ENCODE measurements around the gene CCDC192.

Gene CCDC192

GRCh38 chr5:127851964-127852363 is 148.8 kb downstream of the CCDC192 start:
- Histone ChIP-seq H3K4me3 (ENCODE audit: low read depth, low read length) (no peak overlapping the region), H3K4me1 (ENCODE audit: control insufficient read depth, insufficient read depth, low read length) (peaks cover 10% of the 10 kb centered on the region), H3K9me3 (ENCODE audit: control insufficient read depth, insufficient read depth, low read depth, low read length) (no peaks in the 10 kb centered on the region), H3K27ac (ENCODE audit: extremely low read depth, low read depth, low read length) (no peak overlapping the region), H3K36me3 (ENCODE audit: control insufficient read depth in 2 of 2, insufficient read depth in 1 of 2, low read length in 2 of 2) (no peaks in the 10 kb centered on the region)
- no peak for TF ChIP-seq GLIS1 (tag by site-specific recombination; IDR thresholded peaks at IDR 0.05)
- no peak for TF ChIP-seq ZNF747 (tag by site-specific recombination; IDR thresholded peaks at IDR 0.05)
- TF ChIP-seq ZNF549 (tag by site-specific recombination; IDR thresholded peaks at IDR 0.05) = no peak
- POLR2A ChIA-PET = no interaction called here
- CTCF ChIA-PET = no interaction called here

DNA sequence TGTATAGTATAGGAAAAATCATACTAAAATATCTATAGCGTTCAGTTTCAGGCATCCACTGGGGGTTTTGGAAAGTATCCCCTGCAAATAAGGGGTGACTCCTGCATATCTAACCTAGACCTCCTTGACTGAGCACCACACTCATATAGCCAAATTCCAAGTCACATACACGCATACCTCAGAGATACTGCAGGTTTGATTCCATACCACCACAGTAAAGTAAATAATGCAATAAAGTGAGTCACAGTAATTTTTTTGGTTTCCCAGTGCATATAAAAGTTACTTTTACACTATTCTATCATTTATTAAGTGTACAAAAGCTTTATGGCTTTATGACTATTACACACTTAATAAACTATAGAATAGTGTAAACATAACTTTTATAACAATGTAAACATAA is 151.3 kb downstream of the CCDC192 start:
- H3K4me3 ChIP-seq (ENCODE audit: low read depth, low read length) = no peak overlapping the region
- ChIA-PET CTCF (no interaction called here), POLR2A (no interaction called here)

DNA sequence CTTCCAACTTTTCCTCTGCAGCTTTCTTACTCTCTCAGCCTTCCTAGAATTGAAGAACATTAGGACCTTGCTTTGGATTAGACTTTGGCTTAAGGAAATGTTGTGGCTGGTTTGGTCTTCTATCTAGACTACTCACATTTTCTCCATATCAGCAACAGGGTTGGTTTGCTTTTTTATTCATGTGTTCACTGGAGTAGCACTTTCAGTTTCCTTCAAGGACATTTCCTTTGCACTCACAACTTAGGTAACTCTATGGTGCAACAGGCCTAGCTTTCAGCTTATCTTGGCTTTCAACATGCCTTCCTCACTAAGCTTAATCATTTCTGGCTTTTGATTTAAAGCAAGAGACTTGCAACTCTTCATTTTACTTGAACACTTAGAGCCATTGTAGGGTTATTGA is 153.1 kb downstream of the CCDC192 start:
- Histone ChIP-seq H3K36me3 (ENCODE audit: control insufficient read depth in 2 of 2, insufficient read depth in 1 of 2, low read length in 2 of 2) (no peaks in the 10 kb centered on the region), H3K27ac (ENCODE audit: extremely low read depth, low read depth, low read length) (no peak overlapping the region), H3K4me3 (ENCODE audit: low read depth, low read length) (no peak overlapping the region), H3K4me1 (ENCODE audit: control insufficient read depth, insufficient read depth, low read length) (no peaks in the 10 kb centered on the region; the same call in 1 of the 2 replicates), H3K9me3 (ENCODE audit: control insufficient read depth, insufficient read depth, low read depth, low read length) (no peaks in the 10 kb centered on the region; the same call in 1 of the 2 replicates)
- CTCF ChIA-PET = no interaction called here
- POLR2A ChIA-PET = no interaction called here
- TF ChIP-seq, protein P1, sequence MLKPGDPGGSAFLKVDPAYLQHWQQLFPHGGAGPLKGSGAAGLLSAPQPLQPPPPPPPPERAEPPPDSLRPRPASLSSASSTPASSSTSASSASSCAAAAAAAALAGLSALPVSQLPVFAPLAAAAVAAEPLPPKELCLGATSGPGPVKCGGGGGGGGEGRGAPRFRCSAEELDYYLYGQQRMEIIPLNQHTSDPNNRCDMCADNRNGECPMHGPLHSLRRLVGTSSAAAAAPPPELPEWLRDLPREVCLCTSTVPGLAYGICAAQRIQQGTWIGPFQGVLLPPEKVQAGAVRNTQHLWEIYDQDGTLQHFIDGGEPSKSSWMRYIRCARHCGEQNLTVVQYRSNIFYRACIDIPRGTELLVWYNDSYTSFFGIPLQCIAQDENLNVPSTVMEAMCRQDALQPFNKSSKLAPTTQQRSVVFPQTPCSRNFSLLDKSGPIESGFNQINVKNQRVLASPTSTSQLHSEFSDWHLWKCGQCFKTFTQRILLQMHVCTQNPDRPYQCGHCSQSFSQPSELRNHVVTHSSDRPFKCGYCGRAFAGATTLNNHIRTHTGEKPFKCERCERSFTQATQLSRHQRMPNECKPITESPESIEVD (tag by site-specific recombination; IDR thresholded peaks at IDR 0.05) = no peak
- no peak for TF ChIP-seq ZNF248 (tag by site-specific recombination; IDR thresholded peaks at IDR 0.05)
- no peak for TF ChIP-seq HOXC10 (CRISPR knock-in tag; IDR thresholded peaks at IDR 0.05)
- no peak for TF ChIP-seq ZBTB49 (tag by site-specific recombination; IDR thresholded peaks at IDR 0.05; ENCODE audit: low read depth)
- TF ChIP-seq ZNF426 (tag by site-specific recombination; IDR thresholded peaks at IDR 0.05) = no peak
- no peak for TF ChIP-seq ZNF76 (tag by site-specific recombination; IDR thresholded peaks at IDR 0.05; ENCODE audit: borderline replicate concordance, low read depth)
- no peak for TF ChIP-seq ZNF132 (tag by site-specific recombination; IDR thresholded peaks at IDR 0.05; ENCODE audit: borderline replicate concordance)
- no peak for TF ChIP-seq BCL11B (tag by site-specific recombination; IDR thresholded peaks at IDR 0.05; ENCODE audit: low read depth)
- TF ChIP-seq, protein P2, sequence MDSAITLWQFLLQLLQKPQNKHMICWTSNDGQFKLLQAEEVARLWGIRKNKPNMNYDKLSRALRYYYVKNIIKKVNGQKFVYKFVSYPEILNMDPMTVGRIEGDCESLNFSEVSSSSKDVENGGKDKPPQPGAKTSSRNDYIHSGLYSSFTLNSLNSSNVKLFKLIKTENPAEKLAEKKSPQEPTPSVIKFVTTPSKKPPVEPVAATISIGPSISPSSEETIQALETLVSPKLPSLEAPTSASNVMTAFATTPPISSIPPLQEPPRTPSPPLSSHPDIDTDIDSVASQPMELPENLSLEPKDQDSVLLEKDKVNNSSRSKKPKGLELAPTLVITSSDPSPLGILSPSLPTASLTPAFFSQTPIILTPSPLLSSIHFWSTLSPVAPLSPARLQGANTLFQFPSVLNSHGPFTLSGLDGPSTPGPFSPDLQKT (IDR thresholded peaks at IDR 0.05; ENCODE audit: borderline replicate concordance, low read depth, low read length) = no peak
- TF ChIP-seq ZNF654 (tag by site-specific recombination; IDR thresholded peaks at IDR 0.05; ENCODE audit: low read depth) = no peak
- TF ChIP-seq ZNF302 (tag by site-specific recombination; IDR thresholded peaks at IDR 0.05; ENCODE audit: low read depth) = no peak
- TF ChIP-seq ZNF670 (tag by site-specific recombination; IDR thresholded peaks at IDR 0.05; ENCODE audit: low read depth) = no peak

More for the DNA sequence above, 151.3 kb downstream of the CCDC192 start:
- H3K27ac ChIP-seq (ENCODE audit: extremely low read depth, low read depth, low read length) = no peak overlapping the region
- no peak for TF ChIP-seq ZNF529 (tag by site-specific recombination; IDR thresholded peaks at IDR 0.05; ENCODE audit: insufficient replicate concordance)
- TF ChIP-seq ZFP41 (tag by site-specific recombination; IDR thresholded peaks at IDR 0.05; ENCODE audit: borderline replicate concordance) = no peak
- TF ChIP-seq ZNF514 (tag by site-specific recombination; IDR thresholded peaks at IDR 0.05) = no peak
- TF ChIP-seq, protein P1 (tag by site-specific recombination; IDR thresholded peaks at IDR 0.05) = no peak
- TF ChIP-seq HOXA7 (CRISPR knock-in tag; IDR thresholded peaks at IDR 0.05; ENCODE audit: borderline replicate concordance) = no peak
- no peak for TF ChIP-seq ZNF341 (tag by site-specific recombination; IDR thresholded peaks at IDR 0.05; ENCODE audit: low read depth)
- TF ChIP-seq KLF1 (tag by site-specific recombination; IDR thresholded peaks at IDR 0.05) = no peak
- TF ChIP-seq ZEB2 (tag by site-specific recombination; IDR thresholded peaks at IDR 0.05) = no peak
- TF ChIP-seq ZNF521 (tag by site-specific recombination; IDR thresholded peaks at IDR 0.05) = no peak
- TF ChIP-seq ZNF114 (tag by site-specific recombination; IDR thresholded peaks at IDR 0.05) = no peak
- TF ChIP-seq ZNF184 (tag by site-specific recombination; IDR thresholded peaks at IDR 0.05) = no peak
- no peak for TF ChIP-seq ZNF830 (tag by site-specific recombination; IDR thresholded peaks at IDR 0.05; ENCODE audit: low read depth)
- TF ChIP-seq, protein P3, sequence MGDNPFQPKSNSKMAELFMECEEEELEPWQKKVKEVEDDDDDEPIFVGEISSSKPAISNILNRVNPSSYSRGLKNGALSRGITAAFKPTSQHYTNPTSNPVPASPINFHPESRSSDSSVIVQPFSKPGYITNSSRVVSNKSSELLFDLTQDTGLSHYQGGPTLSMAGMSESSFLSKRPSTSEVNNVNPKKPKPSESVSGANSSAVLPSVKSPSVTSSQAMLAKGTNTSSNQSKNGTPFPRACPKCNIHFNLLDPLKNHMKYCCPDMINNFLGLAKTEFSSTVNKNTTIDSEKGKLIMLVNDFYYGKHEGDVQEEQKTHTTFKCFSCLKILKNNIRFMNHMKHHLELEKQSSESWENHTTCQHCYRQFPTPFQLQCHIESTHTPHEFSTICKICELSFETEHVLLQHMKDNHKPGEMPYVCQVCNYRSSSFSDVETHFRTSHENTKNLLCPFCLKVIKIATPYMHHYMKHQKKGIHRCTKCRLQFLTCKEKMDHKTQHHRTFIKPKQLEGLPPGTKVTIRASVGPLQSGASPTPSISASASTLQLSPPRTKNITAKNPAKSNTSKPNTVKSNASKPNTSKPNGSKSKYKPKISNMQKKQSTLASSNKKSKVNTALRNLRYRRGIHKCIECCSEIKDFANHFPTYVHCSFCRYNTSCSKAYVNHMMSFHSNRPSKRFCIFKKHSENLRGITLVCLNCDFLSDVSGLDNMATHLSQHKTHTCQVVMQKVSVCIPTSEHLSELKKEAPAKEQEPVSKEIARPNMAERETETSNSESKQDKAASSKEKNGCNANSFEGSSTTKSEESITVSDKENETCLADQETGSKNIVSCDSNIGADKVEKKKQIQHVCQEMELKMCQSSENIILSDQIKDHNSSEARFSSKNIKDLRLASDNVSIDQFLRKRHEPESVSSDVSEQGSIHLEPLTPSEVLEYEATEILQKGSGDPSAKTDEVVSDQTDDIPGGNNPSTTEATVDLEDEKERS (tag by site-specific recombination; IDR thresholded peaks at IDR 0.05) = no peak
- peaks cover 6% of the 10 kb centered on the region for H3K4me1 ChIP-seq (ENCODE audit: control insufficient read depth, insufficient read depth, low read length)
- no peaks in the 10 kb centered on the region for H3K9me3 ChIP-seq (ENCODE audit: control insufficient read depth, insufficient read depth, low read depth, low read length)
- H3K36me3 ChIP-seq (ENCODE audit: control insufficient read depth in 2 of 2, insufficient read depth in 1 of 2, low read length in 2 of 2) = no peaks in the 10 kb centered on the region
